ENCODE measurements around the gene CD44. TPM values are rescaled to one million over a fixed set of nuclear protein-coding genes. Genes with fewer than 3 reads are reported as not detected.

CD44 gene
- total and polyA plus RNA-seq, 2 experiments from 2014 or later: 8.5 to 41.3 TPM

- DNase-seq (ENCODE audit: low read depth in 1 of 2, low spot score in 1 of 2): no peak
- no peaks in the 10 kb centered on the region for H3K27me3 ChIP-seq
- no peaks in the 10 kb centered on the region for H3K9me3 ChIP-seq (ENCODE audit: low read depth)
- no peaks in the 10 kb centered on the region for H3K36me3 ChIP-seq
- no peak overlapping the region for H3K4me3 ChIP-seq
- H3K4me1 ChIP-seq (ENCODE audit: low read depth): peaks cover 3% of the 10 kb centered on the region
- TF ChIP-seq CTCF (IDR thresholded peaks at IDR 0.05; ENCODE audit: low read depth, low read length): no peak
- H3K27ac ChIP-seq: no peak overlapping the region
Observed at GRCh38 chr11:35145271-35145670, 6.3 kb downstream of the CD44 start.

GRCh38 chr11:35146074-35146521 is 7.1 kb downstream of the CD44 start:
- Histone ChIP-seq H3K27me3 (no peaks in the 10 kb centered on the region), H3K27ac (no peak overlapping the region), H3K9me3 (ENCODE audit: low read depth) (no peaks in the 10 kb centered on the region), H3K36me3 (no peaks in the 10 kb centered on the region), H3K4me3 (no peak overlapping the region), H3K4me1 (ENCODE audit: low read depth) (peaks cover 2% of the 10 kb centered on the region)
- DNase-seq (ENCODE audit: low read depth in 1 of 2, low spot score in 1 of 2): no peak
- no peak for TF ChIP-seq CTCF (IDR thresholded peaks at IDR 0.05; ENCODE audit: low read depth, low read length)

GRCh38 chr11:35146711-35147110 is 7.7 kb downstream of the CD44 start:
- TF ChIP-seq CTCF (IDR thresholded peaks at IDR 0.05; ENCODE audit: low read depth, low read length): no peak
- no peak overlapping the region for H3K4me3 ChIP-seq
- no peak overlapping the region for H3K27ac ChIP-seq
- H3K4me1 ChIP-seq (ENCODE audit: low read depth): no peaks in the 10 kb centered on the region
- DNase-seq (ENCODE audit: low read depth in 1 of 2, low spot score in 1 of 2): no peak
- H3K27me3 ChIP-seq: no peaks in the 10 kb centered on the region
- H3K36me3 ChIP-seq: no peaks in the 10 kb centered on the region
- no peaks in the 10 kb centered on the region for H3K9me3 ChIP-seq (ENCODE audit: low read depth)

- DNase-seq (ENCODE audit: low read depth in 1 of 2, low spot score in 1 of 2): no peak
- Histone ChIP-seq H3K27me3 (no peaks in the 10 kb centered on the region), H3K4me1 (ENCODE audit: low read depth) (no peaks in the 10 kb centered on the region), H3K27ac (no peak overlapping the region), H3K36me3 (no peaks in the 10 kb centered on the region), H3K4me3 (no peak overlapping the region), H3K9me3 (ENCODE audit: low read depth) (no peaks in the 10 kb centered on the region)
- TF ChIP-seq CTCF (IDR thresholded peaks at IDR 0.05; ENCODE audit: low read depth, low read length): no peak
Observed at GRCh38 chr11:35147235-35147634, 8.3 kb downstream of the CD44 start.

GRCh38 chr11:35148163-35148837 is 9.3 kb downstream of the CD44 start:
- no peak overlapping the region for H3K27ac ChIP-seq
- H3K4me1 ChIP-seq (ENCODE audit: low read depth): no peaks in the 10 kb centered on the region
- H3K9me3 ChIP-seq (ENCODE audit: low read depth): no peaks in the 10 kb centered on the region
- no peak for TF ChIP-seq CTCF (IDR thresholded peaks at IDR 0.05; ENCODE audit: low read depth, low read length)
- DNase-seq (ENCODE audit: low read depth in 1 of 2, low spot score in 1 of 2): no peak
- no peaks in the 10 kb centered on the region for H3K27me3 ChIP-seq
- H3K4me3 ChIP-seq: no peak overlapping the region
- H3K36me3 ChIP-seq: no peaks in the 10 kb centered on the region

All from cardiac muscle cell (in vitro differentiated cells and primary cell).